HG03039 (cell line): Measurements from ENCODE around the gene PCGF3.
"Not testable (repeated sequence)": the region's sequence is repeated elsewhere in the genome, so short reads cannot be mapped to it uniquely, and the experiment has no call there.

Source experiments
- ATAC-seq: cut with Tn5 transposase; IDR thresholded peaks from one replicate; pipeline ENCODE4 v1.9.1; 2021; ENCODE audit warnings: mild to moderate bottlenecking, moderate library complexity; ENCODE audit not compliant: unreplicated experiment

The PCGF3 gene

DNA sequence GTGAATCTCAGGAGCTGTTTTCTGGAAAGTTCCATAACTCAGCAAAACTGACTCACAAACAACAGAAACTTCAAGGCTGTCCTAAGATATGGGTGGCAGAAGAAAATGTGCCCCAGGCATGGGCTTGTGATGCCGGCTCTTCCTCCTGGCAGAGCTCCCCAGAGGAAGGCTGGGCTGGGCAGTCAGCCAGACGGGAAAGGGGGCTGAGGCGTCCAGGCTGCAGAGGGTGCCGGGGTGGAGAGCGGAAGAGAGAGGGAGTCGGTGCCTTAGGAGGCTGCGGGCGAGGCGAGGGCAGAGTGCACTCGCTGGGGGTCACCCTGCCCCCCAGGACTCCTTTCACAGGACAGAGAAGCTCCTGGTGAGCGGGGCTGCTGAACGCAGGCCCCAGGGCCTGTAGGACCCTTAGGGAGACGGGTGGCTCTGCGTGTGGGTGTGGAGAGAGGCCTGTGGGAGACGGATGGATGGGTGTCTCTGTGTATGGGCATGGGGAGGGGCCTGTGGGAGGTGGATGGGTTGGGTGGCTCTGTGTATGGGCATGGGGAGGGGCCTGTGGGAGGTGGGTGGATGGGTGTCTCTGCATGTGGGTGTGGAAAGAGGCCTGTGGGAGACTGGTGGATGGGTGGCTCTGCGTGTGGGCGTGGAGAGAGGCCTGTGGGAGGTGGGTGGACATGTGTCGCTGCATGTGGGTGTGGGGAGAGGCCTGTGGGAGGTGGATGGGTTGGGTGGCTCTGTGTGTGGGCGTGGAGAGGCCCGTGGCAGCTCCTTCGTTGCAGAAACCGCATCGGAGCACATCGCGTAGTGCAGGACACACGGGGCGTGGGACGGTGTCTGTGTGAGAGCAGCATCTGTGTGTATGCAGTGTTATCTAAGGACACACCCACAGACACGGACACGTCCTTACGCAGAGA is 15.9 kb downstream of the PCGF3 start:
- ATAC-seq: no peak

GRCh38 chr4:722169-722725 is 16.6 kb downstream of the PCGF3 start:
- no peak for ATAC-seq

- ATAC-seq: no peak
Observed at GRCh38 chr4:722851-723360, 17.3 kb downstream of the PCGF3 start.

GRCh38 chr4:723751-724530 is 18.3 kb downstream of the PCGF3 start:
- ATAC-seq: no peak

GRCh38 chr4:725391-726234 is 20.0 kb downstream of the PCGF3 start:
- ATAC-seq: no peak

DNA sequence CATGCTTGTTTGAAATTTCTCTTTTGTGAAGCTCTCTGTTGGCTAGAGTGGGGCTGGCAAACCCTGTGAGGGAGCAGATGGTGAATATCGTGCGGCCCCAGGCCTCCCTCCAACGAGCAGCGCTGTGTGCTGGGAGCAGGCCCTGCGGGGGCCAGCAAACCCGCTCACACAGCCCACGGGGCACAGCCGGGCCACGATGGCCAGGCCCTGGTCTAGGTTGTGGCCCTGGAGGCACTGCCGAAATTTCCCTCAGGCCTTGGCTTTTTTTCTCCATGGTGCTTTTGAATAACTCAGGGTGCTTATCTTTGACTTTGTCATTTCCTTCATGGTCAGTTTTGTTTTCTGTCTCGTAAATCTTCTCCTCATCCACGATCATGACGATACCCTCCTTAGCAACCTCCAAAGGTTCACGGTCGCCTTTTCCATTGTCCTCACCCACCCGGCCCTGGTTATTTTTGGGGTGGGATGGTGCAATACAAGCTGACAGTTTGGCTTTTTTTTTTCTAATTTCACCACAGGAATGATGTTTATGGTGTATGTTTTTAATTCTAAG is 20.7 kb downstream of the PCGF3 start:
- no peak for ATAC-seq

DNA sequence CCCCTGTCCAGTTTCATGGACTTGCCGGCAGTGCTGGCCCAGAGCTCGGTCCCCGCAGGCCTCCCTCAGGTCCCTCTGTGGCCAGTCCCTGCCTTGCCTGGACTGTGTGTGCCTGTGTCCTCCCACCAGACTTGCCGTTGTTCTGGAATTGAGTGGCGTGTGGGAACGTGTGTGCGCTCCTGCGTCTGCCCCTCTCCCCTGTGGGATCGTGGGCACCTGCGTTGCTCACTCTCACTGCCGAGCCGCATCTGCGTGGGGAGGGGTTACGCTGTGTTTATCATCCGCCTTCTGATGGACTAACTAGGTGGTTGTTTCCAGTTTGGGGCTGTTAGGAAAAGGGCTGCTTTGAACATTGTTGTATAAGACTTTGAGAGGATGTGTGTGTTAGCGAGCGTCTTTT is 21.2 kb downstream of the PCGF3 start:
- ATAC-seq: no peak

DNA sequence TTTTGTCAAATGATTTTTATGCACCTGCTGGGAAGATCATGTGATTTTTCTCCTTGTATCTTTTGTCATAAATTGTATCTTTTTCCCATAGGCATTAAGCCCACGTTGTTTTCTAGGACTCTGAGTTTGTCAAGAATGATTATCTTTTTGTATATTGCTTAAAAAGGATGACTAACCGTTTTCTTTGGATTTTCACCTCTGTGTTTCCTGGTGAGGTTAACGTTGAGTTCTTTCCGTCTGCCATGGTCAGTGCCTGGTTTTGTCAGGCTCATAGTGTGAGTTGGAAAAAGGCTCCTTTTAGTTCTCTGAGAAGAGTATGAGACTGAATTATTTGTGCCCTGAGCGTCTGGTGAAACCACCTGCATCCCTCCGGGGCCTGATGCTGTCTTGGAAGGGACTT is 21.9 kb downstream of the PCGF3 start:
- ATAC-seq: no peak

GRCh38 chr4:729336-730315 is 24.0 kb downstream of the PCGF3 start:
- ATAC-seq: no peak

DNA sequence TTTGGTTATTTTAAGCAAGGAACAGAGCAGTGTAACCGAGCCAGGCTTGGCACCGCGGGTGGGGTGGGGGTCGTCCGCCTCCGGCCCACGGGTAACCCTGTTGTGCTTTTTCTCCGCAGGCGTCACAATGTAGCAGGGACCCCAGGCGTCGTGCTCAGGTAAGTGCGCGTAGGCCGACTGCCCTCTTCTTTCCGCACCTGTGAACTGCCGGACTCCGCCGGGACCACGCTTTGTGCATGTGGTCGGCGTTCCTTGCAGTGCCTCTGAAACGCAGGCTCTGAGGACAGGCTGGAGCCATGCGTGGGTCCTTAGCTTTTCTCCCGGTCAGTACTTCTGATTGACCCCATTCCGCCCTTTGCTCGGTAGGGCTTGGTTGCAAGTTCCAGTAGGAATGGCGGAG is 24.9 kb downstream of the PCGF3 start:
- ATAC-seq: no peak

DNA sequence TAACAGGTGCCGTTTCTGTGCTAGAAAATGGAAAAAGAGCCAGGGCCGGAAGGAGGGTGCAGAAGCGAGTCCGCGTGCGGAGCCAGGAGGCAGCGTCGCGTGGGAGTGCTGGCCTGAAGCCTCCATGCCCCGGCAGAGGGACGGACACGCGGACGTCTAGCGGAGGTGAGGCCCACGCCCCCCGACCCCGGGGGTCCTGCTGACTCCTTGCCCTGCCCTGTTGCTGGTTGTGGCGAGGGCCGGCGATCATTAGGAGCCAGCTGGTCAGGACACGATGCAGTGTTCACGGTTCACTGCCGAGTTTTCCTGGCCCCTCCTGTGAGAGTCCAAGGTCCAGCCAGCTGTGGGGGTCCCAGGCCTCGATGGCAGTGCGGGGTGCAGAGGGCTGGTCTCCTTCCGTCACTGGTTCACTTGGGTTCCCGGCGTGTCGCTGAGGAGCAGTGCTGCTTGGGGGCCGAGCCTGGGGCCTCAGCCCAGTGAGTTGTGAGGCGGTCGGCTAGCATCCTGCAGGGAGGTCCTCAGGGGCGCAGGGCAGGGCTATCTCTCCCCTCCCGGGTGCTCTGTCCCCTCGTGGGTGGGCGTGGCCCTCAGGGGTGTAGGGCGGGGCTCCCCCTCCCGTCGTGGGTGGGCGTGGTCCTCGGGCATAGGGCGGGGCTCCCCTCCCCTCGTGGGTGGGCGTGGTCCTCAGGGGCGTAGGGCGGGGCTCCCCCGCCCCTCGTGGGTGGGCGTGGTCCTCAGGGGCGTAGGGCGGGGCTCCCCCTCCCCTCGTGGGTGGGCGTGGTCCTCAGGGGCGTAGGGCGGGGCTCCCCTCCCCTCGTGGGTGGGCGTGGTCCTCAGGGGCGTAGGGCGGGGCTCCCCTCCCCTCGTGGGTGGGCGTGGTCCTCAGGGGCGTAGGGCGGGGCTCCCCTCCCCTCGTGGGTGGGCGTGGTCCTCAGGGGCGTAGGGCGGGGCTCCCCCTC is 25.6 kb downstream of the PCGF3 start:
- ATAC-seq: not testable (repeated sequence)

- ATAC-seq: not testable (repeated sequence)
Observed at GRCh38 chr4:731954-732353, 26.3 kb downstream of the PCGF3 start.

DNA sequence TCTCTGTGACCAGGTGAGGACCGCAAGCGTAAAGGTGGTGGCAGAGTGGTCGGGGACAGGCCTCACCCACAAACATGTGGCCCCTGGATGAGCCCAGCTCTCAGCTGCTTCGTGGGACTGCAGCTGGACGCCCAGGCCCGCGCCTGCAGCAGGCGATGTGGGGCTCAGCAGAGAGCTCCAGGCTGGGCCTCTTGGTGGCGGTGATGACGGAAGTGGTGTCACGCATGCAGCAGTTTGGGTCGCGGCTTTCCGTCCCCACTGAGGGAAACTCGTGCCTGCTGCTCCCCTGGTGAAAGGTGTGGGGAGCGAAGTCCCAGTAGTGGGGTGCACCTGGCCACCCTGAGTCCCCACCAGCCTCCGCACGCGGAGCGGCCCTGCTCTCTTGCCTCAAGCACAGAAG is 26.9 kb downstream of the PCGF3 start:
- ATAC-seq: no peak

GRCh38 chr4:732911-733630 is 27.4 kb downstream of the PCGF3 start:
- no peak for ATAC-seq

DNA sequence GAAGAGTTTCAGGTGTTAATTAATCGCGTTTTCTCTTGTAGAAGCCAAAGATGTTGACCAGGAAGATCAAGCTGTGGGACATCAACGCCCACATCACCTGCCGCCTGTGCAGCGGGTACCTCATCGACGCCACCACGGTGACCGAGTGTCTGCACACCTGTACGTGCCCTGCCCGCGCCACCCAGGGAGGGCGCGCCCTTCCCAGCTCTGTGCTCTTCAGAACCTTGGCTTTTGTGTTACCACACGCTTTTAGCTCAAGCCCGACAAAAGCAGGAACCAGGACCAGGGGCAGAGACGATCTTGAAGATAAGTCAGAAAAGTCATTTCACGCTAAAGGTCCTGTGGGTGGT is 28.0 kb downstream of the PCGF3 start:
- no peak for ATAC-seq

DNA sequence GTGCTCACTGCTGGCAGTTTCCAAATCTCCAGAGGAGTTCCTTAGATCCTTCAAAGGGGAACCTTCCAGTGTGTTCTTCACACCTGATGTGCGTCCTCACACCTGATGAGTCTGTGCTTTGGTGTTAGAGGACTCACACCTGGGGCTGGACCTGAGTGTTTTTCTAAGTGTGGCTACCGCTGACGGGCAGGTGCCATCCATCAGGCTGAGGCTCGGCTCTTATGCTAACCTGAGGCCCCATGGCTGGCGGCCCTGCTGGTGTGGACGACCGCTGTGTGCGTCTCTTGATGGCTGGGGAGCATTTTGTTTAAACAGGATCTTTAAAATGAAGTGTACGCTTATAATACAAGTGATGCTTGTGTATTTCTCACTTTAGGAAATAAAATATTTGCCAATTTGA is 28.4 kb downstream of the PCGF3 start:
- no peak for ATAC-seq

DNA sequence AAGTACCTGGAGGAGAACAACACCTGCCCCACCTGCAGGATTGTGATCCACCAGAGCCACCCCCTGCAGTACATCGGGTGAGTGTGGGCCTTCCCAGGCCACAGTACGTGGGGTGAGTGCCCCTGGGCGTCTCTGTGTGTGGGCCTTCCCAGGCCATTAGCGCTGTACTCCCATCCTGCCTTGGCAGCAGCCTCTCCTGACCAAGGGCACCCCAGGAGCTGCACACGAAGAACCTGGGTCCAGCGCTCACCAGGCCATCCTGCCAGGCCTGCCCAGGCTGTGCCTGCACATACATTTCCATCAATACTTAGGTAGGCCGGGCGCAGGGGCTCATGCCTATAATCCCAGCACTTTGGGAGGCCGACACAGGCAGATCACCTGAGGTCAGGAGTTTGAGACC is 29.3 kb downstream of the PCGF3 start:
- ATAC-seq: no peak

- ATAC-seq: no peak
Observed at GRCh38 chr4:735583-735982, 30.0 kb downstream of the PCGF3 start.
